Kidney glomerular epithelial cell (primary cell): Measurements from ENCODE around the gene ERI3.
A peak's percentile ranks its signal among the peaks of the same experiment; 100 is the strongest.

Experiments used
- DNase-seq: peaks from one replicate; lab custom pipeline; 2025; lab: John Stamatoyannopoulos, UW

ERI3 gene

GRCh38 chr1:44348061-44348485 lies 7.0 kb downstream of the ERI3 start:
- no peak for DNase-seq

GRCh38 chr1:44347280-44347679 lies 7.8 kb downstream of the ERI3 start:
- no peak for DNase-seq

- no peak for DNase-seq
Observed at GRCh38 chr1:44346878-44347277, 8.2 kb downstream of the ERI3 start.

- no peak for DNase-seq
Observed at GRCh38 chr1:44346184-44346583, 8.9 kb downstream of the ERI3 start.

- no peak for DNase-seq
Observed at GRCh38 chr1:44345187-44345775, 9.8 kb downstream of the ERI3 start.

GRCh38 chr1:44339731-44340130 lies 15.3 kb downstream of the ERI3 start:
- DNase-seq, result no peak

GRCh38 chr1:44338136-44338535 lies 16.9 kb downstream of the ERI3 start:
- no peak for DNase-seq

- no peak for DNase-seq
Observed at GRCh38 chr1:44336668-44337067, 18.4 kb downstream of the ERI3 start.

GRCh38 chr1:44334968-44335367 lies 20.1 kb downstream of the ERI3 start:
- no peak for DNase-seq

- DNase-seq, result no peak
Observed at GRCh38 chr1:44333376-44333775, 21.7 kb downstream of the ERI3 start.

GRCh38 chr1:44332505-44332904 lies 22.6 kb downstream of the ERI3 start:
- no peak for DNase-seq

GRCh38 chr1:44330935-44331334 lies 24.1 kb downstream of the ERI3 start:
- DNase-seq, result no peak

- DNase-seq, result no peak
Observed at GRCh38 chr1:44328671-44329416, 26.2 kb downstream of the ERI3 start.

GRCh38 chr1:44327679-44328491 lies 27.2 kb downstream of the ERI3 start:
- DNase-seq, result peak; percentile 99

- no peak for DNase-seq
Observed at GRCh38 chr1:44326821-44327465, 28.1 kb downstream of the ERI3 start.

- DNase-seq, result no peak
Observed at GRCh38 chr1:44326024-44326701, 28.9 kb downstream of the ERI3 start.

- DNase-seq, result no peak
Observed at GRCh38 chr1:44323947-44324346, 31.1 kb downstream of the ERI3 start.

- no peak for DNase-seq
Observed at GRCh38 chr1:44322367-44322766, 32.7 kb downstream of the ERI3 start.

GRCh38 chr1:44321466-44321865 lies 33.6 kb downstream of the ERI3 start:
- no peak for DNase-seq

- peak; percentile 16 for DNase-seq
Observed at GRCh38 chr1:44318097-44319088, 36.7 kb downstream of the ERI3 start.
